Neural progenitor cell (in vitro differentiated cells): ENCODE results near the gene CYP8B1. TPM values are rescaled to one million over a fixed set of nuclear protein-coding genes. Genes with fewer than 3 reads are reported as not detected.

Experiments
- DNase-seq: peaks from one replicate; pipeline ENCODE4 v3.0.0-alpha.2; 2016; ENCODE audit warnings: low spot score
- H2AFZ ChIP-seq: fragments of 200-600 bp; sonication (generic); replicated peaks from 2 replicates; pipeline ENCODE4 v1.6.1; 2016; ENCODE audit warnings: antibody characterized with exemption
- H3F3A ChIP-seq: fragments of 200-600 bp; sonication (generic); 2 replicates; pipeline ENCODE4 v1.6.1; 2016; ENCODE audit warnings: antibody characterized with exemption, low read depth
- H3K27ac ChIP-seq: fragments of 200-600 bp; sonication (generic); 2 replicates; pipeline ENCODE4 v1.5.1; 2016; ENCODE audit warnings: mild to moderate bottlenecking
- H3K27me3 ChIP-seq: fragments of 200-600 bp; sonication (generic); 2 replicates; pipeline ENCODE4 v1.6.1; 2016; ENCODE audit warnings: mild to moderate bottlenecking, moderate library complexity
- H3K36me3 ChIP-seq: fragments of 200-600 bp; sonication (generic); 2 replicates; pipeline ENCODE4 v1.5.1; 2016
- H3K4me1 ChIP-seq: fragments of 200-600 bp; sonication (generic); 2 replicates; pipeline ENCODE4 v1.6.1; 2016; ENCODE audit warnings: mixed run types
- H3K4me2 ChIP-seq: fragments of 200-600 bp; sonication (generic); 2 replicates; pipeline ENCODE4 v1.6.1; 2016
- H3K4me3 ChIP-seq: fragments of 200-600 bp; sonication (generic); 2 replicates; pipeline ENCODE4 v1.5.1; 2016
- H3K79me2 ChIP-seq: fragments of 200-600 bp; sonication (generic); 2 replicates; pipeline ENCODE4 v1.6.1; 2016; ENCODE audit warnings: low read depth
- H3K9ac ChIP-seq: fragments of 200-600 bp; sonication (generic); 2 replicates; pipeline ENCODE4 v1.6.1; 2016
- H3K9me3 ChIP-seq: fragments of 200-600 bp; sonication (generic); 2 replicates; pipeline ENCODE4 v1.5.1; 2016; ENCODE audit warnings: low read depth
- H4K20me1 ChIP-seq: fragments of 200-600 bp; sonication (generic); 2 replicates; pipeline ENCODE4 v1.6.1; 2016; ENCODE audit warnings: low read depth
- H3K27ac Mint-ChIP-seq: 3 replicates; pipeline ENCODE4 v1.8.0; 2021; ENCODE audit warnings: mixed read lengths
- H3K27me3 Mint-ChIP-seq: 2 replicates; pipeline ENCODE4 v1.8.0; 2022; ENCODE audit warnings: low read depth, mild to moderate bottlenecking, inconsistent platforms, moderate library complexity, mixed read lengths; ENCODE audit not compliant: insufficient read depth
- H3K36me3 Mint-ChIP-seq: 3 replicates; pipeline ENCODE4 v1.8.0; 2021; ENCODE audit warnings: mixed read lengths
- H3K4me1 Mint-ChIP-seq: 3 replicates; pipeline ENCODE4 v1.8.0; 2021; ENCODE audit warnings: mixed read lengths
- H3K4me3 Mint-ChIP-seq: 3 replicates; pipeline ENCODE4 v1.8.0; 2021; ENCODE audit warnings: mild to moderate bottlenecking, moderate library complexity, mixed read lengths
- H3K9me3 Mint-ChIP-seq: 3 replicates; pipeline ENCODE4 v1.8.0; 2020; ENCODE audit warnings: mixed read lengths
- EZH2 ChIP-seq: fragments of 200-600 bp; sonication (generic); IDR thresholded peaks from 2 replicates; pipeline ENCODE4 v1.6.1; 2017; ENCODE audit warnings: antibody characterized with exemption, mild to moderate bottlenecking, moderate library complexity
- EZH2phosphoT487 ChIP-seq: fragments of 200-600 bp; sonication (generic); IDR thresholded peaks from 2 replicates; pipeline ENCODE4 v1.6.1; 2017; ENCODE audit warnings: antibody characterized with exemption
- total RNA-seq: library from RNA; depleted of rRNA; stranded (reverse); fragments of >200 nt; gene quantifications from 2 replicates; pipeline ENCODE4 v1.2.3, GENCODE V29; 2015; ENCODE audit warnings: low replicate concordance
- TF ChIP-seq, protein P1 (sequence below): fragments of 200-600 bp; sonication (generic); IDR thresholded peaks from 2 replicates; pipeline ENCODE4 v1.5.1; 2017; ENCODE audit warnings: antibody characterized with exemption, mild to moderate bottlenecking

CYP8B1 gene
- total RNA-seq, 1 donor from 2014 or later = not detected

DNA sequence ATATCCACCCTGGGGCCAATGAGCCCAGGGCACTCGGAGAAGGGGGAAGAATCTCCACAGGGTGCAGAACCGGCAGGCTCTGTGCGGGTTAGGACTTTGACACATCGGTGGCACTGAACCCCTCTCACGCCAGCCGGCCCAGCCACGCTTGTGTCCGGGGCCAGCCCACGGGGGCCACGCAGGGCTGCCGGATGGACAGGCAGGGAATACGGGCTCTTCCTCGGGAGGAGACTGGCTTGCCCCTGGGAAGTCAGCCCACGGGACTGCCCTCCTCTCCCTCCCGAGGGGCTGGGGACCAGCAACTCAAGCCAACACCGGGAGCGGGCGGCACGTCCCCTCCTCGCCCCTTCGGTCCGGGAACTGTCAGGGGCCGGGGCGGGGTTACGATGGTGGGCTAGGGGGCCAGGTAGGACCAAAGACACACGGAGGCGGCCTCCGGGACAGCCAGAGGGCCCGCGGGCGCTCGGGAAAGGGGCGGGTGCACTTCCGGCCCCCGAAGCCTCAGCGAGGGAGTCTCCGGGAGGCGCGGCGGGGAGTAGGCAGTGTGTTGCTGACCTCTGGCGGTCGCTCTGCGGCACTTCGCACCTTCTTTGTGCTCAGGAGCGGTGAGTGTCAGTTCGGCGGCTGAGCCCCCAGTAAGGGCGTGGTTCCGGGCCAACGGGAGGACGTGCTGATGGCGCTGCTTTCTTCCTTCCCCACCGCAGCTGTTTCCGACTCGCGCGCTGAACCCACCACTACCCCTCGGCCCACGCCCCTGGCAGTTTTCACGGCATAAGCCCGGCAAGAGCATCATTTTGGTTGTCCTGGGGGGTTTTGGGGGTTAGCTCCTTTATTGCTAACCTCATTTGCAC is 5.1 kb upstream of the CYP8B1 start:
- Histone ChIP-seq H3K9ac (no peak overlapping the region), H4K20me1 (no peaks in the 10 kb centered on the region), H3K4me3 (peak overlapping the region; percentile 53), H3K4me2 (peak overlapping the region; percentile 80), H3K9me3 (no peaks in the 10 kb centered on the region), H3K27me3 (peaks cover 4% of the 10 kb centered on the region), H3K27ac (no peak overlapping the region), H3F3A (no peaks in the 10 kb centered on the region), H3K4me1 (no peaks in the 10 kb centered on the region), H3K79me2 (no peaks in the 10 kb centered on the region), H3K36me3 (no peaks in the 10 kb centered on the region), H2AFZ (peak overlapping the region; percentile 97)
- TF ChIP-seq EZH2 = peak; percentile 26
- TF ChIP-seq, protein P1, sequence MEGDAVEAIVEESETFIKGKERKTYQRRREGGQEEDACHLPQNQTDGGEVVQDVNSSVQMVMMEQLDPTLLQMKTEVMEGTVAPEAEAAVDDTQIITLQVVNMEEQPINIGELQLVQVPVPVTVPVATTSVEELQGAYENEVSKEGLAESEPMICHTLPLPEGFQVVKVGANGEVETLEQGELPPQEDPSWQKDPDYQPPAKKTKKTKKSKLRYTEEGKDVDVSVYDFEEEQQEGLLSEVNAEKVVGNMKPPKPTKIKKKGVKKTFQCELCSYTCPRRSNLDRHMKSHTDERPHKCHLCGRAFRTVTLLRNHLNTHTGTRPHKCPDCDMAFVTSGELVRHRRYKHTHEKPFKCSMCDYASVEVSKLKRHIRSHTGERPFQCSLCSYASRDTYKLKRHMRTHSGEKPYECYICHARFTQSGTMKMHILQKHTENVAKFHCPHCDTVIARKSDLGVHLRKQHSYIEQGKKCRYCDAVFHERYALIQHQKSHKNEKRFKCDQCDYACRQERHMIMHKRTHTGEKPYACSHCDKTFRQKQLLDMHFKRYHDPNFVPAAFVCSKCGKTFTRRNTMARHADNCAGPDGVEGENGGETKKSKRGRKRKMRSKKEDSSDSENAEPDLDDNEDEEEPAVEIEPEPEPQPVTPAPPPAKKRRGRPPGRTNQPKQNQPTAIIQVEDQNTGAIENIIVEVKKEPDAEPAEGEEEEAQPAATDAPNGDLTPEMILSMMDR = peak; percentile 82
- no peak for TF ChIP-seq EZH2phosphoT487
- peak; percentile 94 for DNase-seq
- Mint-ChIP-seq H3K27ac (peak overlapping the region; percentile 29), H3K4me1 (peaks cover 8% of the 10 kb centered on the region), H3K36me3 (no peaks in the 10 kb centered on the region), H3K27me3 (peaks cover 6% of the 10 kb centered on the region), H3K4me3 (peak overlapping the region; percentile 85), H3K9me3 (no peaks in the 10 kb centered on the region)

GRCh38 chr3:42880183-42880582 is 4.5 kb upstream of the CYP8B1 start:
- H3K79me2 ChIP-seq = no peaks in the 10 kb centered on the region
- H3K9me3 ChIP-seq = no peaks in the 10 kb centered on the region
- peaks cover 4% of the 10 kb centered on the region for H3K27me3 ChIP-seq
- H3K9ac ChIP-seq = no peak overlapping the region
- TF ChIP-seq EZH2 (no peak), EZH2phosphoT487 (no peak)
- TF ChIP-seq, protein P1 = no peak
- Mint-ChIP-seq H3K4me1 (peaks cover 8% of the 10 kb centered on the region), H3K36me3 (no peaks in the 10 kb centered on the region), H3K27ac (no peak overlapping the region), H3K9me3 (no peaks in the 10 kb centered on the region), H3K4me3 (peak overlapping the region; percentile 70), H3K27me3 (peaks cover 6% of the 10 kb centered on the region)
- peak overlapping the region; percentile 80 for H3K4me2 ChIP-seq
- no peaks in the 10 kb centered on the region for H4K20me1 ChIP-seq
- H3K36me3 ChIP-seq = no peaks in the 10 kb centered on the region
- peak overlapping the region; percentile 97 for H2AFZ ChIP-seq
- no peaks in the 10 kb centered on the region for H3F3A ChIP-seq
- no peak for DNase-seq
- H3K4me3 ChIP-seq = peak overlapping the region; percentile 53
- no peaks in the 10 kb centered on the region for H3K4me1 ChIP-seq
- H3K27ac ChIP-seq = no peak overlapping the region

DNA sequence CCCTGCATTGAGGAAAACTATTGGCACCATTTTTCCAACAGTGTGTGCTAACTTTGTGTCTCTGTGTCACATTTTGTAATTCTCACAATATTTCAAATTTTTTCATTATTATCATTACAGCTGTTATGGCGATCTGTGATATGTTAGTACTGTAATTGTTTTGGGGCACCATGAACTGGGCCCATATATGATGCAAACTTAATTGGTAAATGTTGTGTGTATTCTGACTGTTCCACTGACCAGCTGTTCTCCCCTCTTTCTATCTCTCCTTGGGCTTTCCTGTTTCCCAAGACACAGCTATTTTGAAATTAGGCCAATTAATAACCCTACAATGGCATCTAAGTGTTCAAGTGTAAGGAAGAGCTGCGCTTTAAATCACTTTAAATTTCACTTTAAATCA is 2.2 kb upstream of the CYP8B1 start:
- Mint-ChIP-seq H3K27ac (no peak overlapping the region), H3K9me3 (no peaks in the 10 kb centered on the region), H3K27me3 (peaks cover 8% of the 10 kb centered on the region), H3K4me1 (peaks cover 8% of the 10 kb centered on the region), H3K4me3 (no peak overlapping the region), H3K36me3 (no peaks in the 10 kb centered on the region)
- no peaks in the 10 kb centered on the region for H3K9me3 ChIP-seq
- H3K9ac ChIP-seq = no peak overlapping the region
- no peak for DNase-seq
- no peak overlapping the region for H3K4me2 ChIP-seq
- H3F3A ChIP-seq = no peaks in the 10 kb centered on the region
- no peak overlapping the region for H2AFZ ChIP-seq
- H3K79me2 ChIP-seq = no peaks in the 10 kb centered on the region
- no peaks in the 10 kb centered on the region for H3K4me1 ChIP-seq
- H3K36me3 ChIP-seq = no peaks in the 10 kb centered on the region
- peaks cover 4% of the 10 kb centered on the region for H3K27me3 ChIP-seq
- TF ChIP-seq, protein P1 = no peak
- no peak for TF ChIP-seq EZH2
- no peak for TF ChIP-seq EZH2phosphoT487
- no peak overlapping the region for H3K4me3 ChIP-seq
- no peak overlapping the region for H3K27ac ChIP-seq
- no peaks in the 10 kb centered on the region for H4K20me1 ChIP-seq
